ENCODE results near the gene GSTM3. TPM values are rescaled to one million over a fixed set of nuclear protein-coding genes. Genes with fewer than 3 reads are reported as not detected.

Gene GSTM3
- polyA plus RNA-seq, 4 donors, result 71.6 to 169 (median 118) TPM

GRCh38 chr1:109772658-109773202 lies 31.9 kb upstream of the GSTM3 start:
- H3K4me3 ChIP-seq (ENCODE audit: low read depth in 1 of 3, low read length in 3 of 3), result no peak overlapping the region
- no peak overlapping the region for H3K27ac ChIP-seq (ENCODE audit: low read depth in 1 of 3, low read length in 2 of 3)
- no peaks in the 10 kb centered on the region for H3K36me3 ChIP-seq (ENCODE audit: control insufficient read depth in 3 of 3, insufficient read depth in 2 of 3, low read depth in 1 of 3, low read length in 3 of 3)
- H3K4me1 ChIP-seq (ENCODE audit: control insufficient read depth in 3 of 3, insufficient read depth in 2 of 3, low read depth in 1 of 3, low read length in 2 of 3), result peaks cover 0 to 10% (median 4%) of the 10 kb centered on the region in 3 donors
- 88 to 94% (median 89%) methylated on average over 6 of the region's 6 CpGs for WGBS, 3 donors
- DNase-seq (no peak), FAIRE-seq (no peak)
- H3K27me3 ChIP-seq (ENCODE audit: control insufficient read depth in 3 of 3, insufficient read depth in 3 of 3, low read length in 3 of 3), result no peaks in the 10 kb centered on the region
- H3K9me3 ChIP-seq (ENCODE audit: control insufficient read depth in 2 of 2, insufficient read depth in 1 of 2, low read depth in 1 of 2, low read length in 1 of 2), result no peaks in the 10 kb centered on the region

DNA sequence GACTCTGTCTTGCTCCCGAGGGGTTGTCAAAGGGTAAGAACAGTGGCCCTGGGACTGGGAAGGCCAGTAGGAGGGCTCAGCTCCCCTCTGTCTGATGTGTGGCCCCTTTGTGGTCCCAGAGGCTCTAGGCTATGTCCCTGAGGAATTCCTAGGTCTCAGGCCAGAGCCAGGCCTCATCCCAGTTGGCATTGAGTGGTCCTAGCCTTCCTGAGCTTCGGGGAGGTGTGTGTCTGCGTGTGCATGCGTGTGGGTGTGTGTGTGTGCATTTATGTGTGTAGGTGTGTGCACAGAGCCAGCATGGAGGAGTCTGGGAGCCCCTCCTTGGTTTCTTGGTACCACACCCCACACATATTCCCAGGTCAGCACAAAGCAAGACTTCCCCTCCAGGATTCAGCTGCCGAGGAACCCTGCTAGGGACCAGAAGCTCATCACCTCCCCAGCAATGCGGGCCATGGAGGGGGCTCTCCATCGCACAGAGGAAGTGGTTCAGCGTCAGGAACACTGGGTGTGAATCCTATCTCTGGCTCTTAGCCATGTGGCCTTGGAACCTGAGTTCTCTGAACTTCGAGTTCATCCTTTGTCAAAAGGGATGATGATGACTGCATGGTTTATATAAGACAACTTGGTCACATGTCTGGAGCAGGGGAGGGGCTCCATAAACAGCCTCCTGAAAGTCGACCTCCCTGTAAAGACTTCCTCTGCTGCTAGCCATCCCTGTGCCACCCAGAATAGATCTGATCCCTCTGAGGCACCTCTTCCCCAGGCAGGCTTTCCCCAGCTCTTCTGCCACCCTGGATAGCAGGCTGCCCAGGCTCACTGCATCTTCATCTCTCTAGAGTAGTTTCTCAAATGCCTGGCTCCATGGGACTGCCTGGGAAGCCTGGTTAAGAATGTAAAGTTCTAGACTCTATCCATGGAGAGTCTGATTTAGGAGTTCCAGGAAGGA lies 31.1 kb upstream of the GSTM3 start:
- Histone ChIP-seq H3K27ac (ENCODE audit: low read depth in 1 of 3, low read length in 2 of 3) (no peak overlapping the region), H3K4me1 (ENCODE audit: control insufficient read depth in 3 of 3, insufficient read depth in 2 of 3, low read depth in 1 of 3, low read length in 2 of 3) (peaks cover 0 to 15% (median 7%) of the 10 kb centered on the region in 3 donors), H3K27me3 (ENCODE audit: control insufficient read depth in 3 of 3, insufficient read depth in 3 of 3, low read length in 3 of 3) (no peaks in the 10 kb centered on the region), H3K4me3 (ENCODE audit: low read depth in 1 of 3, low read length in 3 of 3) (no peak overlapping the region), H3K9me3 (ENCODE audit: control insufficient read depth in 2 of 2, insufficient read depth in 1 of 2, low read depth in 1 of 2, low read length in 1 of 2) (no peaks in the 10 kb centered on the region), H3K36me3 (ENCODE audit: control insufficient read depth in 3 of 3, insufficient read depth in 2 of 3, low read depth in 1 of 3, low read length in 3 of 3) (no peaks in the 10 kb centered on the region)
- no peak for FAIRE-seq
- peak in 1 of 2 donors; percentile 89 for DNase-seq
- WGBS, 3 donors, result 52 to 62% (median 60%) methylated on average over 10 of the region's 10 CpGs

- no peak for DNase-seq
- H3K9me3 ChIP-seq (ENCODE audit: control insufficient read depth in 2 of 2, insufficient read depth in 1 of 2, low read depth in 1 of 2, low read length in 1 of 2), result no peaks in the 10 kb centered on the region
- WGBS, 3 donors, result 82 to 83% (median 82%) methylated on average over 11 of the region's 11 CpGs
Observed at GRCh38 chr1:109770331-109771095, 29.7 kb upstream of the GSTM3 start.

GRCh38 chr1:109769330-109770078 lies 28.7 kb upstream of the GSTM3 start:
- FAIRE-seq, result no peak
- 85 to 92% (median 90%) methylated on average over 11 of the region's 11 CpGs for WGBS, 3 donors

More at GRCh38 chr1:109770331-109771095, 29.7 kb upstream of the GSTM3 start:
- H3K36me3 ChIP-seq (ENCODE audit: control insufficient read depth in 3 of 3, insufficient read depth in 2 of 3, low read depth in 1 of 3, low read length in 3 of 3), result no peaks in the 10 kb centered on the region
- no peak for FAIRE-seq
- H3K4me1 ChIP-seq (ENCODE audit: control insufficient read depth in 3 of 3, insufficient read depth in 2 of 3, low read depth in 1 of 3, low read length in 2 of 3), result peaks cover 0 to 29% (median 8%) of the 10 kb centered on the region in 3 donors
- H3K27me3 ChIP-seq (ENCODE audit: control insufficient read depth in 3 of 3, insufficient read depth in 3 of 3, low read length in 3 of 3), result no peaks in the 10 kb centered on the region
- H3K4me3 ChIP-seq (ENCODE audit: low read depth in 1 of 3, low read length in 3 of 3), result no peak overlapping the region
- H3K27ac ChIP-seq (ENCODE audit: low read depth in 1 of 3, low read length in 2 of 3), result no peak overlapping the region

DNA sequence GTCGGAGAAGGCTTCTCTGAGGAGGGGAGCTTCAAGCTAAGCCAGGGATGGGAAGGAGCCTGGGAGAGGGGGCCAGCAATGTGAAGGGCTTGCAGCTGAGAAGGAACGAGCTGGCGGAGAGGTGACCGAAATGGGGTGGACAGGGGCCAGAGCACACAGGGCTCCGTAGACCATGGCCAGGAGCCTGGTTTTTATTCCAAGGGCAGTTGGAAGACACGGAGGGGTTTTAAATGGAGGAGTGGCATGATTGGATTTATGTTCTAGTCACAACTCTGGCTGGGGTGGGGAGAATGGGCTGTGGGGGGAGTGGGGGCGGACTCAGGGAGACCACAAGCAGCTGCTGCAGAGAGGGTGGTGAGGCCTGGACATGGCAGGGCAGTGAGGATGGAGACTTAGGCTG lies 28.0 kb upstream of the GSTM3 start:
- no peak overlapping the region for H3K4me3 ChIP-seq (ENCODE audit: low read depth in 1 of 3, low read length in 3 of 3)
- H3K27me3 ChIP-seq (ENCODE audit: control insufficient read depth in 3 of 3, insufficient read depth in 3 of 3, low read length in 3 of 3), result no peaks in the 10 kb centered on the region
- H3K36me3 ChIP-seq (ENCODE audit: control insufficient read depth in 3 of 3, insufficient read depth in 2 of 3, low read depth in 1 of 3, low read length in 3 of 3), result no peaks in the 10 kb centered on the region
- 90 to 95% (median 90%) methylated on average over 7 of the region's 7 CpGs for WGBS, 3 donors
- H3K9me3 ChIP-seq (ENCODE audit: control insufficient read depth in 2 of 2, insufficient read depth in 1 of 2, low read depth in 1 of 2, low read length in 1 of 2), result no peaks in the 10 kb centered on the region
- peaks cover 2 to 45% (median 12%) of the 10 kb centered on the region in 3 donors for H3K4me1 ChIP-seq (ENCODE audit: control insufficient read depth in 3 of 3, insufficient read depth in 2 of 3, low read depth in 1 of 3, low read length in 2 of 3)
- FAIRE-seq, result no peak
- no peak overlapping the region for H3K27ac ChIP-seq (ENCODE audit: low read depth in 1 of 3, low read length in 2 of 3)
- DNase-seq, result no peak

More at GRCh38 chr1:109769330-109770078, 28.7 kb upstream of the GSTM3 start:
- Histone ChIP-seq H3K9me3 (ENCODE audit: control insufficient read depth in 2 of 2, insufficient read depth in 1 of 2, low read depth in 1 of 2, low read length in 1 of 2) (no peaks in the 10 kb centered on the region), H3K27me3 (ENCODE audit: control insufficient read depth in 3 of 3, insufficient read depth in 3 of 3, low read length in 3 of 3) (no peaks in the 10 kb centered on the region), H3K4me3 (ENCODE audit: low read depth in 1 of 3, low read length in 3 of 3) (no peak overlapping the region), H3K36me3 (ENCODE audit: control insufficient read depth in 3 of 3, insufficient read depth in 2 of 3, low read depth in 1 of 3, low read length in 3 of 3) (no peaks in the 10 kb centered on the region), H3K4me1 (ENCODE audit: control insufficient read depth in 3 of 3, insufficient read depth in 2 of 3, low read depth in 1 of 3, low read length in 2 of 3) (peaks cover 0 to 39% (median 12%) of the 10 kb centered on the region in 3 donors), H3K27ac (ENCODE audit: low read depth in 1 of 3, low read length in 2 of 3) (no peak overlapping the region)
- no peak for DNase-seq

GRCh38 chr1:109768335-109768650 lies 27.5 kb upstream of the GSTM3 start:
- 61 to 84% (median 83%) methylated on average over 2 of the region's 2 CpGs for WGBS, 3 donors
- no peak for FAIRE-seq
- no peak overlapping the region for H3K4me3 ChIP-seq (ENCODE audit: low read depth in 1 of 3, low read length in 3 of 3)
- no peak for DNase-seq
- H3K27me3 ChIP-seq (ENCODE audit: control insufficient read depth in 3 of 3, insufficient read depth in 3 of 3, low read length in 3 of 3), result no peaks in the 10 kb centered on the region
- H3K4me1 ChIP-seq (ENCODE audit: control insufficient read depth in 3 of 3, insufficient read depth in 2 of 3, low read depth in 1 of 3, low read length in 2 of 3), result peaks cover 2 to 42% (median 12%) of the 10 kb centered on the region in 3 donors
- H3K36me3 ChIP-seq (ENCODE audit: control insufficient read depth in 3 of 3, insufficient read depth in 2 of 3, low read depth in 1 of 3, low read length in 3 of 3), result no peaks in the 10 kb centered on the region
- no peak overlapping the region for H3K27ac ChIP-seq (ENCODE audit: low read depth in 1 of 3, low read length in 2 of 3)
- no peaks in the 10 kb centered on the region for H3K9me3 ChIP-seq (ENCODE audit: control insufficient read depth in 2 of 2, insufficient read depth in 1 of 2, low read depth in 1 of 2, low read length in 1 of 2)

- no peak overlapping the region for H3K4me3 ChIP-seq (ENCODE audit: low read depth in 1 of 3, low read length in 3 of 3)
- H3K4me1 ChIP-seq (ENCODE audit: control insufficient read depth in 3 of 3, insufficient read depth in 2 of 3, low read depth in 1 of 3, low read length in 2 of 3), result peaks cover 2 to 42% (median 12%) of the 10 kb centered on the region in 3 donors
- no peaks in the 10 kb centered on the region for H3K36me3 ChIP-seq (ENCODE audit: control insufficient read depth in 3 of 3, insufficient read depth in 2 of 3, low read depth in 1 of 3, low read length in 3 of 3)
- H3K27me3 ChIP-seq (ENCODE audit: control insufficient read depth in 3 of 3, insufficient read depth in 3 of 3, low read length in 3 of 3), result no peaks in the 10 kb centered on the region
- WGBS, 3 donors, result 87 to 89% (median 88%) methylated on average over 10 of the region's 10 CpGs
- no peak for FAIRE-seq
- no peak for DNase-seq
- H3K9me3 ChIP-seq (ENCODE audit: control insufficient read depth in 2 of 2, insufficient read depth in 1 of 2, low read depth in 1 of 2, low read length in 1 of 2), result no peaks in the 10 kb centered on the region
- peak overlapping the region; percentile 64 to 95 (median 67) for H3K27ac ChIP-seq (ENCODE audit: low read depth in 1 of 3, low read length in 2 of 3)
Observed at GRCh38 chr1:109767637-109768334, 26.9 kb upstream of the GSTM3 start.

Data from small intestine (tissue), 7 donors.